CD4-positive, alpha-beta T cell treated with Interleukin-4 for 1 hour (primary cell): ENCODE data around the gene FAM228B.
"Not testable (repeated sequence)": the region's sequence is repeated elsewhere in the genome, so short reads cannot be mapped to it uniquely, and the experiment has no call there.

ENCODE experiments used
- DNase-seq, 2 donors: peaks; one replicate each; pipeline ENCODE4 v3.0.0-alpha.2; 2020 to 2022

The FAM228B gene

GRCh38 chr2:24104110-24104650, 19.1 kb upstream of the FAM228B start:
- no peak for DNase-seq

- DNase-seq = no peak
Observed at GRCh38 chr2:24104906-24105305, 18.4 kb upstream of the FAM228B start.

GRCh38 chr2:24105816-24106215, 17.5 kb upstream of the FAM228B start:
- no peak for DNase-seq

GRCh38 chr2:24106786-24107185, 16.5 kb upstream of the FAM228B start:
- DNase-seq = no peak

- no peak for DNase-seq
Observed at GRCh38 chr2:24107336-24107735, 15.9 kb upstream of the FAM228B start.

GRCh38 chr2:24109431-24109830, 13.8 kb upstream of the FAM228B start:
- DNase-seq = not testable (repeated sequence)

GRCh38 chr2:24110660-24111303, 12.5 kb upstream of the FAM228B start:
- DNase-seq = no peak

GRCh38 chr2:24111407-24111901, 11.8 kb upstream of the FAM228B start:
- no peak for DNase-seq

GRCh38 chr2:24115057-24115456, 8.2 kb upstream of the FAM228B start:
- no peak for DNase-seq

GRCh38 chr2:24117902-24118301, 5.4 kb upstream of the FAM228B start:
- no peak for DNase-seq

- no peak for DNase-seq
Observed at GRCh38 chr2:24121066-24121465, 2.2 kb upstream of the FAM228B start.

- DNase-seq = no peak
Observed at GRCh38 chr2:24121469-24121868, 1.8 kb upstream of the FAM228B start.

- no peak for DNase-seq
Observed at GRCh38 chr2:24122366-24123194, 689 bp upstream of the FAM228B start.

- no peak for DNase-seq
Observed at GRCh38 chr2:24123922-24124580, 782 bp downstream of the FAM228B start.

- no peak for DNase-seq
Observed at GRCh38 chr2:24125956-24126355, 2.7 kb downstream of the FAM228B start.

- DNase-seq = no peak
Observed at GRCh38 chr2:24132543-24132942, 9.3 kb downstream of the FAM228B start.

GRCh38 chr2:24140305-24140704, 17.0 kb downstream of the FAM228B start:
- not testable (repeated sequence) for DNase-seq

- no peak for DNase-seq
Observed at GRCh38 chr2:24147364-24147763, 24.1 kb downstream of the FAM228B start.

- no peak for DNase-seq
Observed at GRCh38 chr2:24152413-24153197, 29.3 kb downstream of the FAM228B start.

GRCh38 chr2:24153478-24153877, 30.2 kb downstream of the FAM228B start:
- DNase-seq = no peak

GRCh38 chr2:24158131-24158530, 34.9 kb downstream of the FAM228B start:
- no peak for DNase-seq

- DNase-seq = no peak
Observed at GRCh38 chr2:24159708-24160107, 36.4 kb downstream of the FAM228B start.

- DNase-seq = no peak
Observed at GRCh38 chr2:24160761-24161160, 37.5 kb downstream of the FAM228B start.
